ENCODE results near the gene AFAP1.

The AFAP1 gene

DNA sequence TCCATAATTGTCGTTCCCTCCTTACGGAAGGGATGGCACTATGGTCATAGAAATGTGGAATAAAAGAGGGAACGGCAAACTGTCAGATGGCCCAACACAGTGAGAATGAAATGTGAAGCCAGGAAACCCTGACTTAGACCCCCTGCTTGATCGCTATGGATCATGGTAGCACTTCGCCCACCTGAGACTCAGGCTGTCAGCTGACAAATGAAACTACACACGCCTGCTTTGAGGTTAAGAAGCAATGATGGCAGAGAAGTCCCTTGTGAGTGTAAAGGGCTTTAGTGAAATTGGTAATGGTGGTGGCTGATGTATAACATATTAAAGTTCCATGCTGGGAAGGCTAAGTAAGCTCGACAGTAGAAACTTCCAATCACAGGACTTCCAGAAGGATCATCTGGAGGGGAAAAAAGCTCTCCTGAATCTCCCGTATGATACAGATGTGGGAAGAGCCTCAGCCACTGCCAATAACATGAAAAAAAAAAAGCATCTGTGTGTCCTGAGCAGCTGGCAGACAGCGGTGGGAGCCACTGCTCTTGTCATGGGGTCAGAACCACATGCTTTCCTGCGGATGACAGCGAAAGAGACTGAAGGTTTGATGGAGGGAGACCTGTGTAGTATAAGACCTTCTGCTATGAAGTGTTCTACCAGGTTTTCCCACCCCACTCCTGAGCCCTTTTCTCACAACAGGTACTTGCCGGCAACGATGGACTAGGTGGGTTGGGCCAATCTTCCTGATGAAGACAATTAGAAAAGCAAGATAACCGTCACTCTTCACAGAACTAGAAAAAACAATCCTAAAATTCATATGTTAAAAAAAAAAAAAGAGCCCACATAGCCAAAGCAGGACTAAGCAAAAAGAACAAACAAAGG lies 107.6 kb downstream of the AFAP1 start:
- H3K27me3 ChIP-seq, result no peaks in the 10 kb centered on the region
- H3K36me3 ChIP-seq, result no peaks in the 10 kb centered on the region
- TF ChIP-seq, protein P1, sequence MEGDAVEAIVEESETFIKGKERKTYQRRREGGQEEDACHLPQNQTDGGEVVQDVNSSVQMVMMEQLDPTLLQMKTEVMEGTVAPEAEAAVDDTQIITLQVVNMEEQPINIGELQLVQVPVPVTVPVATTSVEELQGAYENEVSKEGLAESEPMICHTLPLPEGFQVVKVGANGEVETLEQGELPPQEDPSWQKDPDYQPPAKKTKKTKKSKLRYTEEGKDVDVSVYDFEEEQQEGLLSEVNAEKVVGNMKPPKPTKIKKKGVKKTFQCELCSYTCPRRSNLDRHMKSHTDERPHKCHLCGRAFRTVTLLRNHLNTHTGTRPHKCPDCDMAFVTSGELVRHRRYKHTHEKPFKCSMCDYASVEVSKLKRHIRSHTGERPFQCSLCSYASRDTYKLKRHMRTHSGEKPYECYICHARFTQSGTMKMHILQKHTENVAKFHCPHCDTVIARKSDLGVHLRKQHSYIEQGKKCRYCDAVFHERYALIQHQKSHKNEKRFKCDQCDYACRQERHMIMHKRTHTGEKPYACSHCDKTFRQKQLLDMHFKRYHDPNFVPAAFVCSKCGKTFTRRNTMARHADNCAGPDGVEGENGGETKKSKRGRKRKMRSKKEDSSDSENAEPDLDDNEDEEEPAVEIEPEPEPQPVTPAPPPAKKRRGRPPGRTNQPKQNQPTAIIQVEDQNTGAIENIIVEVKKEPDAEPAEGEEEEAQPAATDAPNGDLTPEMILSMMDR (IDR thresholded peaks at IDR 0.05), result no peak
- H3K27ac ChIP-seq, result no peak overlapping the region
- peaks cover 7 to 18% of the 10 kb centered on the region in 2 experiments for H3K4me1 ChIP-seq (ENCODE audit: control insufficient read depth in 1 of 2, insufficient read depth in 1 of 2, low read depth in 1 of 2, low read length in 1 of 2)
- no peaks in the 10 kb centered on the region for H3K9me3 ChIP-seq
- H3K4me3 ChIP-seq (ENCODE audit: low read depth in 1 of 2, low read length in 1 of 2), result no peak overlapping the region

DNA sequence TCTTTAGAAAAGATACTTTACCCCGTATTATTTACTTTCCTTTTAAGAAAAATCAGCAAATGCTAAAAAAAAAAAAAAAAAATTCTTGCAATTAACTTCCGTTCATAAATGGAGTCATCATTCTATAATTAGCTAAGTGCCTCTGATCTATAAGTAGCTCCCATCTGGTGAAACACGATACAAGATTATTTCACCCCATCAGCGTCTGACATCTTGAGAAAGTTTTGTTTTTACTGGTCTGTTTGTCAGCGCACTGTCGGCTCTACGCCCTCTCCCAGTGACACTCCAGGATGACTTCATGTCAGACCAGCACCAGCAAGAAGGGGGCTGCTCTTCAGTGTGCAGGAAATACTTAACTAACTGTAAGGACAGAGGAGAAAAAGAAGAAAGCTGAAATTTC lies 108.3 kb downstream of the AFAP1 start:
- TF ChIP-seq, protein P1 (IDR thresholded peaks at IDR 0.05), result no peak
- H3K27ac ChIP-seq, result no peak overlapping the region
- no peak overlapping the region for H3K4me3 ChIP-seq (ENCODE audit: low read depth in 1 of 2, low read length in 1 of 2)

DNA sequence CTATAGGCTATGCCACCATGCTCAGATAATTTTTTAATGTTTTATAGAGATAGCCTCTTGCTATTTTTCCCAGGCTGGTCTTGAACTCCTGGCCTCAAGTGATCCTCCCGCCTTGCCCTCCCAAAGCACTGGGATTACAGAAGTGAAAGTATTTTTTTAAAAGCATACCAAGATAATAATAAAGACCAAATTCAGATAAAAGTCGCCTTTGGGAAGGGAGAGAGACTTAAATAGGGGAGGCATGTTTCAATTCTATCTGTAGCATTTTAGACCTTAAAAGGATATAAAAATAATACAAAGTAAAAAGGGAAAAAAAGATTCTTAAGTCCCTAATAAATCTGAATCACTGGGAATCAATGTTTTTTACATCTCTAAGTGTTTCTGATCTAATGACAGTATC lies 108.9 kb downstream of the AFAP1 start:
- H3K27me3 ChIP-seq, result no peaks in the 10 kb centered on the region
- TF ChIP-seq, protein P1 (IDR thresholded peaks at IDR 0.05), result no peak
- H3K27ac ChIP-seq, result no peak overlapping the region
- H3K4me1 ChIP-seq (ENCODE audit: control insufficient read depth in 1 of 2, insufficient read depth in 1 of 2, low read depth in 1 of 2, low read length in 1 of 2), result peaks cover 7 to 18% of the 10 kb centered on the region in 2 experiments
- no peaks in the 10 kb centered on the region for H3K9me3 ChIP-seq
- H3K4me3 ChIP-seq (ENCODE audit: low read depth in 1 of 2, low read length in 1 of 2), result no peak overlapping the region
- no peaks in the 10 kb centered on the region for H3K36me3 ChIP-seq

More for the DNA sequence above, 108.3 kb downstream of the AFAP1 start:
- Histone ChIP-seq H3K9me3 (no peaks in the 10 kb centered on the region), H3K36me3 (no peaks in the 10 kb centered on the region), H3K4me1 (ENCODE audit: control insufficient read depth in 1 of 2, insufficient read depth in 1 of 2, low read depth in 1 of 2, low read length in 1 of 2) (peaks cover 7 to 18% of the 10 kb centered on the region in 2 experiments), H3K27me3 (no peaks in the 10 kb centered on the region)

GRCh38 chr4:7829652-7830580 lies 109.7 kb downstream of the AFAP1 start:
- Histone ChIP-seq H3K27ac (no peak overlapping the region), H3K9me3 (no peaks in the 10 kb centered on the region), H3K4me3 (ENCODE audit: low read depth in 1 of 2, low read length in 1 of 2) (no peak overlapping the region), H3K27me3 (no peaks in the 10 kb centered on the region), H3K4me1 (ENCODE audit: control insufficient read depth in 1 of 2, insufficient read depth in 1 of 2, low read depth in 1 of 2, low read length in 1 of 2) (peaks cover 7 to 18% of the 10 kb centered on the region in 2 experiments), H3K36me3 (no peaks in the 10 kb centered on the region)
- TF ChIP-seq, protein P1 (IDR thresholded peaks at IDR 0.05), result no peak

- peaks cover under 1% of the 10 kb centered on the region for H3K36me3 ChIP-seq
- peaks cover 7 to 18% of the 10 kb centered on the region in 2 experiments for H3K4me1 ChIP-seq (ENCODE audit: control insufficient read depth in 1 of 2, insufficient read depth in 1 of 2, low read depth in 1 of 2, low read length in 1 of 2)
- peak overlapping the region; percentile 70 for H3K27ac ChIP-seq
- H3K27me3 ChIP-seq, result no peaks in the 10 kb centered on the region
- TF ChIP-seq, protein P1 (IDR thresholded peaks at IDR 0.05), result no peak
- H3K4me3 ChIP-seq (ENCODE audit: low read depth in 1 of 2, low read length in 1 of 2), result no peak overlapping the region
- no peaks in the 10 kb centered on the region for H3K9me3 ChIP-seq
Measured at GRCh38 chr4:7828793-7829301, 110.8 kb downstream of the AFAP1 start.
